ENCODE measurements around the gene SGTA.

The SGTA gene

GRCh38 chr19:2768365-2769132 lies 14.5 kb downstream of the SGTA start:
- DNase-seq: no peak

GRCh38 chr19:2767688-2768087 lies 15.4 kb downstream of the SGTA start:
- DNase-seq: no peak

- no peak for DNase-seq
Measured at GRCh38 chr19:2766594-2767372, 16.3 kb downstream of the SGTA start.

GRCh38 chr19:2765376-2765775 lies 17.7 kb downstream of the SGTA start:
- DNase-seq: no peak

GRCh38 chr19:2764945-2765344 lies 18.1 kb downstream of the SGTA start:
- DNase-seq: no peak

- DNase-seq: no peak
Measured at GRCh38 chr19:2763687-2764086, 19.4 kb downstream of the SGTA start.

- no peak for DNase-seq
Measured at GRCh38 chr19:2762783-2763496, 20.1 kb downstream of the SGTA start.

- DNase-seq: no peak
Measured at GRCh38 chr19:2761876-2762782, 20.9 kb downstream of the SGTA start.

GRCh38 chr19:2761309-2761677 lies 21.8 kb downstream of the SGTA start:
- DNase-seq: no peak

GRCh38 chr19:2759965-2760364 lies 23.1 kb downstream of the SGTA start:
- no peak for DNase-seq

GRCh38 chr19:2759362-2759761 lies 23.7 kb downstream of the SGTA start:
- no peak for DNase-seq

GRCh38 chr19:2758601-2759313 lies 24.3 kb downstream of the SGTA start:
- DNase-seq: no peak

GRCh38 chr19:2756921-2757881 lies 25.9 kb downstream of the SGTA start:
- no peak for DNase-seq

GRCh38 chr19:2756477-2756876 lies 26.6 kb downstream of the SGTA start:
- DNase-seq: no peak

- DNase-seq: no peak
Measured at GRCh38 chr19:2755811-2756210, 27.3 kb downstream of the SGTA start.

- no peak for DNase-seq
Measured at GRCh38 chr19:2755448-2755705, 27.7 kb downstream of the SGTA start.

- DNase-seq: no peak
Measured at GRCh38 chr19:2754659-2755447, 28.2 kb downstream of the SGTA start.

GRCh38 chr19:2751438-2751830 lies 31.6 kb downstream of the SGTA start:
- no peak for DNase-seq

GRCh38 chr19:2750808-2751437 lies 32.1 kb downstream of the SGTA start:
- no peak for DNase-seq

- DNase-seq: no peak
Measured at GRCh38 chr19:2747349-2747748, 35.7 kb downstream of the SGTA start.
